Epithelial cell of esophagus (primary cell): ENCODE data around the gene ZCCHC8.
A peak's percentile ranks its signal among the peaks of the same experiment; 100 is the strongest.
"Not testable (repeated sequence)": the region's sequence is repeated elsewhere in the genome, so short reads cannot be mapped to it uniquely, and the experiment has no call there.

Experiments used
- DNase-seq: peaks from one replicate; pipeline ENCODE4 v3.0.0; 2010; ENCODE audit warnings: low read depth
- H3K4me3 ChIP-seq: 2 replicates; pipeline ENCODE4 v1.5.1; 2011; ENCODE audit warnings: mild to moderate bottlenecking, low read length, control low read depth
- CTCF ChIP-seq: IDR thresholded peaks from 2 replicates; pipeline ENCODE4 v1.5.1; 2011; ENCODE audit warnings: low read depth, mild to moderate bottlenecking, low read length, control low read depth, inconsistent platforms; ENCODE audit not compliant: insufficient read depth; ENCODE audit errors: missing control alignments

The ZCCHC8 gene

GRCh38 chr12:122467983-122468382 is 32.7 kb downstream of the ZCCHC8 start:
- H3K4me3 ChIP-seq: no peak overlapping the region
- no peak for TF ChIP-seq CTCF
- DNase-seq: peak; percentile 99

- DNase-seq: peak; percentile 99
- not testable (repeated sequence) for H3K4me3 ChIP-seq
Measured at GRCh38 chr12:122464317-122465042, 36.3 kb downstream of the ZCCHC8 start.

- no peak for DNase-seq
- no peak overlapping the region for H3K4me3 ChIP-seq
- TF ChIP-seq CTCF: no peak
Measured at GRCh38 chr12:122460641-122461040, 40.1 kb downstream of the ZCCHC8 start.

- no peak overlapping the region for H3K4me3 ChIP-seq
- no peak for TF ChIP-seq CTCF
- no peak for DNase-seq
Measured at GRCh38 chr12:122460061-122460460, 40.7 kb downstream of the ZCCHC8 start.

GRCh38 chr12:122459211-122459610 is 41.5 kb downstream of the ZCCHC8 start:
- no peak overlapping the region for H3K4me3 ChIP-seq
- TF ChIP-seq CTCF: no peak
- no peak for DNase-seq

- TF ChIP-seq CTCF: no peak
- no peak overlapping the region for H3K4me3 ChIP-seq
- no peak for DNase-seq
Measured at GRCh38 chr12:122458105-122459035, 42.4 kb downstream of the ZCCHC8 start.

- no peak overlapping the region for H3K4me3 ChIP-seq
- TF ChIP-seq CTCF: no peak
- DNase-seq: no peak
Measured at GRCh38 chr12:122457627-122458026, 43.1 kb downstream of the ZCCHC8 start.
